HG02759 (cell line): ENCODE measurements around the gene PIMREG.

Experiments used
- ATAC-seq: cut with Tn5 transposase; IDR thresholded peaks from one replicate; pipeline ENCODE4 v1.9.1; 2021; ENCODE audit warnings: mild to moderate bottlenecking, moderate library complexity; ENCODE audit not compliant: unreplicated experiment

The PIMREG gene

GRCh38 chr17:6437466-6437865 is 6.8 kb upstream of the PIMREG start:
- ATAC-seq = no peak

GRCh38 chr17:6437956-6438355 is 6.3 kb upstream of the PIMREG start:
- no peak for ATAC-seq

- no peak for ATAC-seq
These were observed 4.3 kb upstream of the PIMREG start for GRCh38 chr17:6439951-6440350.

GRCh38 chr17:6442775-6443174 is 1.5 kb upstream of the PIMREG start:
- ATAC-seq = no peak

- ATAC-seq = no peak
These were observed 498 bp downstream of the PIMREG start for GRCh38 chr17:6444571-6445335.

- no peak for ATAC-seq
These were observed 2.4 kb downstream of the PIMREG start for GRCh38 chr17:6446516-6447100.

- ATAC-seq = no peak
These were observed 4.2 kb downstream of the PIMREG start for GRCh38 chr17:6448473-6448872.

GRCh38 chr17:6449307-6449706 is 5.1 kb downstream of the PIMREG start:
- no peak for ATAC-seq

- ATAC-seq = no peak
These were observed 6.9 kb downstream of the PIMREG start for GRCh38 chr17:6450926-6451832.

- ATAC-seq = no peak
These were observed 8.4 kb downstream of the PIMREG start for GRCh38 chr17:6452471-6453266.

- no peak for ATAC-seq
These were observed 9.2 kb downstream of the PIMREG start for GRCh38 chr17:6453279-6454024.

- no peak for ATAC-seq
These were observed 10.5 kb downstream of the PIMREG start for GRCh38 chr17:6454495-6455320.

GRCh38 chr17:6455321-6455705 is 11.1 kb downstream of the PIMREG start:
- ATAC-seq = no peak

- ATAC-seq = no peak
These were observed 12.1 kb downstream of the PIMREG start for GRCh38 chr17:6456321-6456720.

- no peak for ATAC-seq
These were observed 12.8 kb downstream of the PIMREG start for GRCh38 chr17:6456914-6457687.

GRCh38 chr17:6457688-6458459 is 13.6 kb downstream of the PIMREG start:
- ATAC-seq = no peak

- no peak for ATAC-seq
These were observed 14.2 kb downstream of the PIMREG start for GRCh38 chr17:6458460-6458950.
